GM08714 (cell line): ENCODE measurements around the gene LHFPL4.

ENCODE experiments used
- H3K4me3 ChIP-seq: fragments of 200-500 bp; sonication (Bioruptor generic); 2 replicates; pipeline ENCODE4 v1.5.1; 2014; ENCODE audit warnings: mild to moderate bottlenecking, low read length, inconsistent platforms
- ZNF274 ChIP-seq: IDR thresholded peaks from 2 replicates; pipeline ENCODE4 v1.6.1; 2012; ENCODE audit warnings: mild to moderate bottlenecking, low read depth, low read length

Gene LHFPL4

DNA sequence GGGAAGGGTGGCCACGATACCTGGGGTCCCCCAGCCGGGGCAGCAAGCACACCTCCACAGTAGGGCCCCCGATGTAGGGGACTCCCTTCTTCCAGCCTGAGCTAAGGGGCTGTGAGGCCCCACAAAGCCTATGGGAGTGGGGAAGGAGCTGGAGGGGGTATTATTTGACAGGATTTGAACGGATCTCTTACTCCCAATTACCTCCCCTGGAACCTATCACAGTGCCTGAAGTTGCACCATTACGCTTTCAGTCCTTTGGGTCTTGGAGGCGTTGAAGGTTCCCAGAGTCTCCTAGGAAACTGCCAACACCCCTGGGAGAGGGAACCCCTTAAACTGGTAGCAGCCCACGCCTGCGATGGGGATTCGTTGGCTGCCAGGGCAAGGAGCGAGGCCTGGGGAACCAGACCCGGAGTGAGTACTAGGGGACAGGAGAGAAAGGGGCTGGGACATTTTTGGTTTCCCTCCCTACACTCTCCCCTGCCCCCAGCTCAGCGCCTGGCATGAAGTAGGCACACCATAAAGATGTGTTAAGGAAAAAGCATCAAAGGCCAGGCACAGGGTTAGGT lies 409 bp upstream of the LHFPL4 start:
- no peak overlapping the region for H3K4me3 ChIP-seq

DNA sequence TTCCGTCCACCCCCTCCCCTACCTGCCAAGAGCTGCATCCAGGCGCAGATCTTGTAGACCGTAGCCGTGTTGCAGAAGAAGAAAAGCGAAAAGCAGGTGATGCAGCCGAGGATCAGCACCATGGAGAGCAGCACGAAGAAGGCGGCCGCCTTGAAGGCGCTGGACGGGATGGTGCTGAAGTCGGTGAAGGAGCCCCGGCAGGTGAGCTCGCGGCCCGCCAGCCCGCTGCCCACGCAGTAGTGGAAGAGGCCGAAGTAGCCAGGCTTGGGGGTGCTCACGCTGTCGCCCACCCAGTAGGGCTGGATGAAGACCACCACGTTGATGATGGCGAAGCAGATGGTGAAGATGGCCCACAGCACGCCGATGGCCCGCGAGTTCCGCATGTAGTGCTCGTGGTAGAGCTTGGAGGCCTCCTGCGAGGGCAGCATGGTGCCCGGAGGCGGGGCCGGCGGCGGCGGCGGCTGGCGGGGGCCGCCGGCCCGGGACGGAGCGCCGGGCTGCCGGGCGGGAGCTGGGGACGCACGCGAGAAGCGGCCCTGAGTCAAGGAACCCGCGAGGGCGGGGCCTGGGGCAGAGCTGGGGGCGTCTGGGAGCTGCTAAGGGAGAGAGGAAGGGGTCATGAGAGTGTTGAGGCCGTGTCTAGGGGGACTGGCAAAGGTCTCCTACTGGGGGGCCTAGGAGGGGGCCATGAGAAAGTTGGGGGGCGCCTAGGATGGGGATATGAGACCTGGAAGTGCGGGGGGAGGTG lies 1.2 kb downstream of the LHFPL4 start:
- no peak for TF ChIP-seq ZNF274
- no peak overlapping the region for H3K4me3 ChIP-seq

More for the DNA sequence above, 409 bp upstream of the LHFPL4 start:
- TF ChIP-seq ZNF274 = no peak

DNA sequence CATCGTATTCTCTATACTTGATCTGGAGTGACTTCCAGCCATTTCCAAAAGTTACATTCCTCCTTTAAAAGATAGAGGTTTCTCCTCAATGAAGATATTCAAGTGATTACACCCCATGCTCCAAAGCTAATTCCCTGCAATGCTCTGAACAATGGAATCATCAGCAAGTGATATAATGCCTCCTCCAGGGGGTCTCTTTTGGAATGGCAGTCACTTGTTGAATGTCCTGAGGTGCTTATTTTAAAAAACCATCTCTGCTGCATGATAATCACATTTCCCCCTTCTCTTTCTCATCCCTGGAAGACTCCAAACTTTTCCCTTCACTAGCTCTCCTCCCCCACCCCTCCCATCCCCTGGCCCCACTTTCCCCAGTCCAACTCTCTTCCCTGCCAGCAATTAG lies 2.6 kb downstream of the LHFPL4 start:
- TF ChIP-seq ZNF274 = no peak
- no peak overlapping the region for H3K4me3 ChIP-seq

DNA sequence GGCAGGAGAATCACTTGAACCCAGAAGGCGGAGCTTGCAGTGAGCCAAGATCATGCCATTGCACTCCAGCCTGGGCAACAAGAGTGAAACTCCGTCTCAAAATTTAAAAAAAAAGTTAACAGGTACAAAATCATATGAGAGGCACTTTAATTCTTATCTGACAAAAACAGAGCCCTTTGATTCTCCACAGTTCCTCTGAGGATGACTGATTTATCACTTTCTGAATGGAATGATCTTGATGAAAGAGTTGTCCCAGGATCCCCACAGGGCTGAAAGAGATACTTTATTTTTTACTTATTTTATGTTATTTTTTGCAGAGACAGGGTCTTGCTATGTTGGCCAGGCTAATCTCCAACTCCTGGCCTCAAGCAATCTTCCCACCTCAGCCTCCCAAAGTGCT lies 4.0 kb downstream of the LHFPL4 start:
- H3K4me3 ChIP-seq = no peak overlapping the region
- TF ChIP-seq ZNF274 = no peak

DNA sequence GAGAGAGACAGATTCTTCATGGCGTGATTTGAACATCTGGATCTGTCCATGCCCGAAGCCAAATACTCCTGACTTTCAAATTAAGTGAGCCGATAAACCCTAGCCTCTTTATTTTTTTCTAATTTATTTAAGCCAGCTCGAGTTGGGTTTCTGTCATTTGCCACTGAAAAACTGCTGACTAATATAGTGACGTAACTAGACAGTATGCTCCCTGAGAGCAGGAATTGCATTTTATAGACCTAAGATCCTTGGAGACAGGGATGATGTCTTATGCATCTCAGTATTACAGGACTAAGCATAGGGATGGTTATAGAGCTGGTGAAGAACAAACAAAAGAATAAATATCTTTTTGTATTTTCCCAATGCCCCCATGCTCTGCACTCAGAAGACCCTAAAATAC lies 4.6 kb downstream of the LHFPL4 start:
- no peak overlapping the region for H3K4me3 ChIP-seq
- TF ChIP-seq ZNF274 = no peak

DNA sequence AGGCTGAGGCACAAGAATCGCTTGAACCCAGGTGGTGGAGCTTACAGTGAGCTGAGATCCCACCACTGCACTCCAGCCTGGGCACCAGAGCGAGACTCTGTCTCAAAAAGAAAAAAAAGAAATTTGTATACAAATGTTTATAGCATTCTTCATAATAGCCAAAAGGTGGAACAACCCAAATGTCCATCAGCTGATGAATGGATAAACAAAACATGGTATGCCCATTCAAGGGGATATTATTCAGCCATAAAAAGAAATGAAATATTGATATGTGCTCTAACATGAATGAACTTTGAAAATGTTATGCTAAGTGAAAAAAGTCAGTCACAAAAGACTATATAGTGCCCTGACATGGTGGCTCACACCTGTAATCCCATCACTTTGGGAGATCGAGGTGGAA lies 11.4 kb downstream of the LHFPL4 start:
- H3K4me3 ChIP-seq = no peak overlapping the region
- no peak for TF ChIP-seq ZNF274

DNA sequence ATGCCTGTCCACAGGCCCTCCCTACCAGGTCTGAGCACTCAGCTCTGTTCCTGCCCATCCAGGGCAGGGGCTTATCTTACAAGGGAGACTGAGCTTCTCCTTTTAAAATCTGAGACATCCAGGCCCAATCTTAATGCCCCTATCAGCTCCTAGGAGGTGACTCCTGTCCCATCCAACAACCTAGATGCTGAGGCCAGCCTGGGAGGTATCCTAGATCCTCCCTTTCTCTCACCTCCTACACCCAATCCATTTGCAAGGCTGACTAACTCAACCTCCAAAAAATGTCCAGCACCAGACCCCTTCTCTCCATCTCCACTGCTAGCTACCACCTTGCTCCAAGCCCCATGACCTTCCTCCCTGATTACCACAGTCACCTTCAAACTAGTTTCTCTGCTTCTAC lies 17.4 kb downstream of the LHFPL4 start:
- no peak overlapping the region for H3K4me3 ChIP-seq
- no peak for TF ChIP-seq ZNF274

DNA sequence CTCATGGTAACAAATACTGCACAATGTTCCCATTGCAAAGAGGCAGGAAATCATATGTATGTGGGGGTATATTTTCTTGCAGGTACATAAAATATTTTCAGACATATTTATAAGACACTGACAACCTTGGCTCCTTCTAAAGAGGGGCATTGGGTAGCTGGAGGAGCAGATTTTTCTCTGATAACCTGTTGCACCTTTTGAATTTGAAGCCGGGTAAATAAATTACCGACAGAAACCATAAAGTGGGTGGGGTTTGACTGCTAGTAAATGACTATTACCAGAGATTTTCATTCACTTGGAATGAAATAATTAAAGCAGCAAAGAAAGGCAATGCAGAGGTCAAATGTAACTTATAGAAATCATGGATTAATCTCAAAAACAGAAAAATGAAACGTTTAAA lies 19.2 kb downstream of the LHFPL4 start:
- no peak overlapping the region for H3K4me3 ChIP-seq
- TF ChIP-seq ZNF274 = no peak

DNA sequence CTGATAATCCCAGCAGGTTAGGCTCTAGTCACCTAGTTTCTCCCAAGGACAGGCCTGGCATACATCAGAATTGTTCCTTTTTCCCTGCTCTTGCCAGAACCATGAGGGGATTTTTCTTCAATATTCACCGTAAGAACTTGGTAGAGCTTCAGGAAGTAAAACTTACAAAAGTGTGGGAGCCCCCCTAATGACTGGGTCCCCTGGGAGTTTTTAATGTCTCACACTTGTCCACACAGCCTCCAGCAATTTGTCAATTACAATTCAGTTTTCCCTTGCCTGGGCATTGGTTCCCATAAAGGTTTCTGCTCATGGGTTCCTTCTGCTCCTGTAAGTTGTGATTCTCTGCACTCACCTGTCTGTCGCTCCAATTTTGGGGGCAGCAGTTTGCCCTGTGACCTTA lies 28.5 kb downstream of the LHFPL4 start:
- no peak overlapping the region for H3K4me3 ChIP-seq
- TF ChIP-seq ZNF274 = no peak

DNA sequence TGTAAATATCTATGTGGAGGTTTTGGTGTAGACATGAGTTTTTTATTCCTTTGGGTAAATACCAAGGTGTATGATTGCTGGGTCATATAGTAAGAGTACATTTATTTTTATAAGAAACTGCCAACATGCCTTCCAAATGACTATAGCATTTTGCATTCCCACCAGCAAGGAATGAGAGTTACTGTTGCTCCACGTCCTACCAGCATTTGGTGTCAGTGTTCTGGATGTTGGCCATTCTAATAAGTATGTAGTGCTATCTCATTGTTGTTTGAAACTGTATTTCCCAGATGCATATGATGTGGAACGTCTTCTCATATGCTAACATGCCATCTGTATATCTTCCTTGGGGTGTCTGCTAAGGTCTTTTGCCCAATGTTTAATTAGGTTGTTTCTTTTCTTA lies 38.7 kb downstream of the LHFPL4 start:
- H3K4me3 ChIP-seq = no peak overlapping the region
- TF ChIP-seq ZNF274 = no peak

DNA sequence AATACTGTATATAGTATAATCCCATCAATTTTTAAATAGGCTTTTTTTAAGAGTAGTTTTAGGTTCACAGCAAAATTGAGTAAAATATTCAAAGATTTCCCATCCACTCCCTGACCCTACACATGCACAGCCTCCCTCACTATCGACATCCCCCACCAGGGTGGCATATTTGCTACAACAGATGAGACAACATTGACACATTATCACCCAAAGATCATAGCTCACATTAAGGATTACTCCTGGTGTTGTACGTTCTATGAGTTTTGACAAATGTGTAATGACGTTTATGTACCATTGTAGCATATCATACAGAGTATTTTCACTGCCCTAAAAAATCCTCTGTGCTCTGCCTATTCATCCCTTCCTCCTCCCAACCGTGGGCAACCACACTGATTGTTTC lies 39.3 kb downstream of the LHFPL4 start:
- TF ChIP-seq ZNF274 = no peak
- no peak overlapping the region for H3K4me3 ChIP-seq

DNA sequence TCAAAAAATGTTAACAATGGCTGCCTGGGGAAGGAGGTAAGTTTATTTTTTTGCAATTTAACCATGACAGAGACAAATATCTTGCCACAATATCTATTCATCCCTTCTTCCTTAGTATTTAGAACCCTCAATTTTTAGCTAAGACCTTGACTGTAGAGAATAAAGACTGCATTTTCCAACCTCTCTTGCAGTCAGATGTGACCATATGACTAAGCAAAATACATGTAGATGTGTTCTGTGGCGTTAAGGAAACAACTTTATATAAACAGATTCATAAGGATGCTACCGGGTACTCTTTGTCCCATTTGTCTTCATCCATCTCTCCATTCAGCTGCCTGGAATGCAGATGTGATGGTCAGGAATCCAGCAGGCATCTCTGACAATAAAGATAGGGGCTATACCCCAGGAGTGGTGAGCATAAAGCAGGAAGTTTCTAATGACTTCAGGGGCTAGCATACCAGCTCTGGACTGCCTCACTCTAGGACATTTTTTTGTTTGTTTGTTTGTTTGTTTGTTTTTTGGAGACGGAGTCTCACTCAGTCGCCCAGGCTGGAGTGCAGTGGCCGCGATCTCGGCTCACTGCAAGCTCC lies 41.1 kb downstream of the LHFPL4 start:
- TF ChIP-seq ZNF274 = no peak

DNA sequence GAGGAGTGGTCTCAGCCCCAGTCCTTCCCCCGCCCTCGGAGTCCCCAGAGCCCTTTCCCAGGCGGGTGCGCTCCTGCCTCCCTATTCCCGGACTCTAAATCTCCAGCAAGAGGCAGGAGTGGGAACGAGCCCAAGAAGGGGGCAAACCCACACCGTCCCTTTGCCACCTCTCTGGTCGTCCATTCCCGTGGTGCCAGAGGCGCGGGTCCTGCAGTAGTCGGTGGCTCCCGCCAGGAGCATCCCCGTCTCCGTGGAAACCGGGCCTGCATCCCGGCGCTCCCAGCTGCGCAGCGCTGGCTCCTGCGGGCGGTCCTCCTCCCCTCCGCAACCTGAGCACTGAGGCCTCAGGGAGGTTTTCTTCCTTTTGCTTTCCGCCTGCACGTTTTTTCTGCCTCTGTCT lies 44.8 kb downstream of the LHFPL4 start:
- TF ChIP-seq ZNF274 = no peak
- no peak overlapping the region for H3K4me3 ChIP-seq

More for the DNA sequence above, 41.1 kb downstream of the LHFPL4 start:
- H3K4me3 ChIP-seq = no peak overlapping the region

DNA sequence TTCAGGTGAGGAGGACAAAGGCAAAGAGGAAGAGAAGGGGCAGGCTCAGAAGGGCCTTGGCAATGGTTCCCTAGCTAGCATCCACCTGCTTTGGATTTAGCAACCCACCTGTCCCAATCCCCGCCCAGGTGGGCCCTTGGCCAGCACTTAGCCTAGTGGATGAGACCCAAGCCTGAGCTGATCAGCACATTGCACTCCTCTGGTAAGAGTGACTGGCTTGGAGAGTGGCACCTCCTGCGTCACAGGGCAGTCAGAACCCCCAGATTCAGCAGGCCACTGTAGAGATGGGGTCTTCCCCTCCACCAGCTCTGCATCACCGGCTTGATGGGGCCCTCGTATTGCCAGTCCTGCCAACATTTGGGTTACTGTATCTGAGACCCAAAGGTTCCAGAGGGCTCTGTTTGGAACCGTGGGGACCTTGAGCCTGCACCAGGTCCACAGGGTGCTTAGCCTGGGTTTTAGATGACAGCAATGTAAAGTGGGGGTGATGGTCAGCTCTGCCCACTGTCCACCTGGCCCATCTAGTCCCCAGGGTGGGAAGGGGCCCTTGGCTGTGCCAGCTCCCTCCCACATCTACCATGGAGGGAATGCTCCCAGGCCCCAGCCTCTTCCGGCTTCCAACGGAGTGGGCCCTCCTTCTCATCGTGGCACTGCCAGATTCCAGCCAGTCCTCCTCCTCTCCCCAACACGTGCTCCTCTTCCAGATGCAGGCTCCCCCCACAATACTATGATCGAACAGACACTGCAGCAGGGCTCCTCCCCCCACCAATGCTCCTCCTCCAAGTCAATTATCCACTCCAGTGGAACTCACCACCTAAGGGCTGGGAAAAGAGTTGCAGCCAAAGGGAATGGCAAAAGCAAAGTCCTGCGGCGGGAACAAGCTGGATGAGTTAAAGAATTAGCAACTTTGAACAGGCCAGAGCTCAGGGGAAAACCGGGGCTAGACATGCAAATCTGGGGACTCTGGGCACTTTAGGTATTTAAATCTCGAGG lies 45.7 kb downstream of the LHFPL4 start:
- no peak overlapping the region for H3K4me3 ChIP-seq
- TF ChIP-seq ZNF274 = no peak

DNA sequence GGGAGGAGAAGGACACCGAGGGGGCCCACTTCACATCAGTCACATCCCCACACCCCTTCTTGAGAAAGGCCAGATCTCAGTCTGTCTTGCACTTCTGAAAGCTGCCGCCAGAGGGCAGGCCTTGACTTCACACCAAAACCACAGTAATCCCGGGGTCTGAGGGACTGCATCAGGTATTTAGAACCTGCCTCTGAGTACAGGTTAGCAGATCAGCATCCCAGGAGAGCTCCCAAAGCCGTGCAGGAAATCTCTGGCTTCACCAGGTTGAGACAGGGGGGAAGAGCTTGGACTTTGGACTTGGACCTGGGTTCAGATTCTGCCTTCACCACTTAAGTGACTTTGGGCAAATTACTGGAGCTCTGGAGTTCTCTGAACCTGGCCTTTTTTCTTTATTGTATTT lies 50.3 kb downstream of the LHFPL4 start:
- H3K4me3 ChIP-seq = no peak overlapping the region
- TF ChIP-seq ZNF274 = no peak
